GM19452 (cell line): ENCODE results near the gene MIPOL1.
"Not testable (repeated sequence)": the region's sequence is repeated elsewhere in the genome, so short reads cannot be mapped to it uniquely, and the experiment has no call there.

ENCODE experiments used
- ATAC-seq: cut with Tn5 transposase; IDR thresholded peaks from one replicate; pipeline ENCODE4 v1.9.1; 2021; ENCODE audit not compliant: unreplicated experiment

MIPOL1 gene

DNA sequence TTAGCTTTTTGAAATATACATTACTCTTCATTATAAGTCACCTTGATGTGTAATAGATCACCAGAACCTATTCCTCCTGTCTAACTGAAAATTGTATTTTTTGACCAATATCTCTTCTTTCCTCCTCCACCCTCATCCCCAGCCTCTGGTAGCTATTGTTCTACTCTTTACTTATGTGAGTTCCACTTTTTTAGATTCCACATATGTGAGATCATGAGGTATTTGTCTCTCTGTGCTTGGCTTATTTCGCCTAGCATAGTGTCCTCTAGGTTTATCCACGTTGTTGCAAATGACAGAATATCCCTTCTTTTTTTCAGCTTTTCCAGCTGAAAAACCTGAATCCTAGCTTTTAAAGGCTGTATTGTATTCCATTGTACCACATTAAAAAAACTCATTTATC, 82.1 kb downstream of the MIPOL1 start:
- ATAC-seq, result no peak

DNA sequence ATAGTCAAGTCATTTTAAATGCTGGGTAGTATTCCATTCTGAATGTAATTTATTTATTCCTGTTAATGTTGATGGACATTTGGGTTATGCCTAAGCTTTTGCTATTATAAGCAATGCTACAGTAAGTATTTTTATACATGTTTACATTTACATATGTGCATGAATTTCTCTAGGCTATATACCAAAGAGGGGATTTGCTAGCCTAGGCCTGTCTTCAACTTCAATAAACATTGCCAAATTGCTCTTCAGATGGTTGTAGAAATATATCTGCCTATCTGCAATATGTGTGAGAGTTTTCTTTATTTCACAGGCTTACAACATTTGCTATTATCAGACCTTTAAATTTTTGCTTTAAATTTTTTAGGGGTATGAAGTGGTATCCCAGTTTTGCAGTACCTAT, 87.0 kb downstream of the MIPOL1 start:
- no peak for ATAC-seq

DNA sequence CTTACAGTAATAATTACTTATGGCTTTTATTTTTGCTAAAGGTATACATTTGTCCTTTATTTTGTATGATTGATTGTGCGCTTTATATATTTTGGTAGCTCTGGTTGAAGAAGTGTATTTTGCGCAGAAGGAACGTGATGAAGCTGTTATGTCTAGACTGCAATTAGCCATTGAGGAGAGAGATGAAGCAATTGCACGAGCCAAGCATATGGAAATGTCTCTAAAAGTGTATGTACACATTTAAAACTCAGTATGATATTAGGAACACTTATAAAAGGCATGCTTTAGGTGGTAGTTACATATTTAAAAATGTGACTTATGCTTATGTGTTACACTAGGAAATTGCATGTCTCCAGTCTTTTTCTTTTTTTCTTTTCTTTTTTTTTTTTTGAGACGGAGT, 87.5 kb downstream of the MIPOL1 start:
- no peak for ATAC-seq

DNA sequence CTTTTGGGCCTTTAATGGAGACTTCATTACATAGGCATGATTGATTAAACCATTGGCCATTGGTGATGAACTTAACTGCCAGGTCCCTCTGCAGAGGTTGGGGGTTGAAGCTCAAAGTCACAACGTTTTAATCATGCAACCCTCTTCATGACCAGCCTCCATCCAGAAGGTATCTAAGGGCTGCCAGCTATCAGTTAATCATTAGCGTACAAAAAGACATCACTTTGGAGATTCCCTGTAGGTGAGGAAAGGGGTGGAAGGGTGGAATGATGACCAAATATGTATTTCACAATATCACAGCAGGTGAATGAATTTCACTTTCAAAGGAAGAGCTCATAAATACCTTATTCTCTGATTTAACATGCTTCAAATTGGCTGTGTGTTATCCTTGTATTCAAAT, 92.0 kb downstream of the MIPOL1 start:
- ATAC-seq, result no peak

DNA sequence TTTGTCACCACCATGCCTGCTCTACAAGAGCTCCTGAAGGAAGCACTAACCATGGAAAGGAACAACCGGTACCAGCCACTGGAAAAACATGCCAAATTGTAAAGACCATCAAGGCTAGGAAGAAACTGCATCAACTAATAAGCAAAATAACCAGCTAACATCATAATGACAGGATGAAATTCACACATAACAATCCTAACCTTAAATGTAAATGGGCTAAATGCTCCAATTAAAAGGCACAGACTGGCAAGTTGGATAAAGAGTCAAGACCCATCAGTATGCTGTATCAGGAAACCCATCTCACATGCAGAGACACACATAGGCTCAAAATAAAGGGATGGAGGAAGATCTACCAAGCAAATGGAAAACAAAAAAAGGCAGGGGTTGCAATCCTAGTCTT, 97.5 kb downstream of the MIPOL1 start:
- not testable (repeated sequence) for ATAC-seq

DNA sequence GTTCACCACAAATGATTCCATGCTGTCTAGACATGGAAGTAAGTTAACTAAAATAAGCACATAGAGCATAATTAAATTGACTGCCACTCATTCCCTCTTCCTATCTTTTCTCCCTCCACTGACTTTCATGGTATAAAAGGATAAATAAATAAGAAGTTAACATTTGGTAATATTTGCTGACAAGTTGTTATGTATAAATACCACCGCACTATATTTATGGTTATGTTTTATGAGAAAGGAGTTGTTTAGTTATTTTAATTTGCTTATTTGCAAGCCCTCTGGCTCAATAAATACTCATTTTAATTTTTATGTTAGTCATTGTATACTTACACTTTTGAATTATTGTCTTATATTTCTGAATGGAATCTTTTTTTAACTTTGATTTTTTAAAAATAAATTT, 113.5 kb downstream of the MIPOL1 start:
- no peak for ATAC-seq

DNA sequence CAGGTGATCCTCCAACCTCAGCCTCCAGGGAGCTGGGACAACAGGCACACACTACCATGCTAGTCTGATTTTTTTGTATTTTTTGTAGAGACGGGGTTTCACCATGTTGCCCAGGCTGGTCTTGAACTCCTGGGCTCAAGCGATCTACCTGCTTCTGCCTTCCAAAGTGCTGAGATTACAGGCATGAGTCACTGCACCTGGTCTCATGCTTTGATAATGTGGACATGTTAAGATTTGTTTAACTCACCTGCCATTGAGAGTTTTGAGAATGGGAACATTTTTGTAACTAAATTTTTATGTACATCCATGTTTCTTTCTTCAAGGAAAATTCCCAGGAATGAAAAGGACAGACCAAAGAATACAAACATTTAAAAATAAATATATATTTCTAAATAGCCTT, 121.2 kb downstream of the MIPOL1 start:
- ATAC-seq, result no peak

DNA sequence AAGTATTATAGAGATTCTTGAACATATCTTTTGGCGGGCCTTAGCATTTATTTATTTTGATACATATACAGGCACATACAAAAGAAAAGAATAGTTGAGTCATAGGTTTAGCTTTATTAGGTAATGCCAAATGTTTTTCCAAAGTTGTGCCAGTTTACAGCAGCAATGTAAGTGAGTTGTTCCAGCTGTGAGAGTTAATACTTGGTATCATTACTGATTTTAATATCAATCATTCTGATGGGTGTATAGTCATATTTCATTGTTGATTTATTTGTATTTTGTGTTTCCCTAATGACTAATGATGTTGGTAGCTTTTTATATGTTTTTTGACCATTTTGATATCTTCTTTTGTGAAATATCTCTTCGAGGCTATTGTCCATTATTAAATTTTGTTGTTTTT, 122.4 kb downstream of the MIPOL1 start:
- no peak for ATAC-seq

DNA sequence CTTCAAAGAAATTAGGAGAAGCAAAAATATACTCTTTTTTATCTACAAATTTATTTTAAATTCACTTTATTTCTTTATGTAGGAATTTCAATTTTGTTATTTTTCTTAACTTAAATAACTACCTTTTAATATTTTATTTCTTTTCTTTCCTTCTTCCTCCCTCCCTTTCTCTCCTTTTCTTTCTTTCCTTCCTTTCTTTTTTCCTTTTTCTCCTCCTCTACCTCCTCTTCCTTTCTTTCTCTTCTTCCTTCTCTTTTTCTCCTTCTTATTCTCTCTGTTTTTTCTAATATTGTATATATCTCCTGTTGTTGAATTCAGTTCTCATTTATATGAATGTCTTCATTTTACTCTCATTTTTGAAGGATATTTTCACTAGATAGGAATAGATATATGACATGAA, 127.6 kb downstream of the MIPOL1 start:
- ATAC-seq, result no peak

DNA sequence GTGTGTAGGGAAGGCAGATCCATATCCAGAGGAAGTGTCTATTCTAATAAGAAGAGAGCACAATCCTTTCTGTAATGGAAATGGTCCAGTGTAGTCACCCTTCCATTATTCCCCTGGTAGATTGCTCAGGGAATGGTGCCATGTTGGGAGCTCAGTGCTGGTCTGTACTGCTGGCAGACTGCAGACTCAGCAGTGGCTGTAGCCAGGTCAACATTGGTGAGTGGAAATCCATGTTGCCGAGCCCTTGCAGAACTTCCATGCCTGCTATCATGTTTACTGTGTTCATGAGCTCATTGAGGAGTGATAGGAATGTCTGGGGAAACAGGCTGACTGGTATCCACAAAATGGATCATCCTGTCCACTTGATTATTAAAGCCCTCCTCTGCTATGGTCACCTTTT, 128.7 kb downstream of the MIPOL1 start:
- ATAC-seq, result no peak

DNA sequence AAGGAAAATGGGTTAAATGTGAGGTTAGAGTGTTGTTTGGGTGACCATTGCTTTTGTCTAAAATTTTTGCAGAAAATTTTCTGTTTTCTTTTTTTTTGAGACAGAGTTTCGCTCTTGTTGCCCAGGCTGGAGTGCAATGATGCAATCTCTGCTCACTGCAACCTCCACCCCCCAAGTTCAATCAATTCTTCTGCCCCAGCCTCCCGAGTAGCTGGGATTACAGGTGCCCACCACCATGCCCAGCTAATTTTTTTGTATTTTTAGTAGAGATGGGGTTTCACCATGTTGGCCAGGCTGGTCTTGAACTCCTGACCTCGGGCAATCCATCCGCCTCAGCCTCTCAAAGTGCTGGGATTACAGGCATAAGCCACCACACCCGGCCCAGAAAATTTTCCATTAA, 130.2 kb downstream of the MIPOL1 start:
- not testable (repeated sequence) for ATAC-seq

DNA sequence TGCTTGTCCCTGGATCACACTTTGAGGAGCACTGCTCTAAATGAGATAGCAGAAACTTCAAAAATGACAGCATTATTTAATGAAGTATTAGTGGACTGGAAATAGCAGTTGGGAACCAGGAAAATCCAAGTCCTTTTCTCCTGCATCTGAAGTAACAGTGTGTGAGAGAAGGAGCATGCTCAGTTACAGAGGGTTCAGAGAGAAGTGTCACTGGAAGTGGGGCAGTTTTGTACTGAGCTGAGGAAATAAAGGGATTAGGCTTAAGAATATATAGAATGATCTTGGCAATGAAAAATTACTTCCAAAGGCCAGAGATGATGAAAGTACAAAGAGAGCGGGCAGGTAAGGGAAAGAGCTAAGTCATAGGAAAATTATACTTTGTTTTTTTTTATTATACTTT, 130.9 kb downstream of the MIPOL1 start:
- no peak for ATAC-seq

DNA sequence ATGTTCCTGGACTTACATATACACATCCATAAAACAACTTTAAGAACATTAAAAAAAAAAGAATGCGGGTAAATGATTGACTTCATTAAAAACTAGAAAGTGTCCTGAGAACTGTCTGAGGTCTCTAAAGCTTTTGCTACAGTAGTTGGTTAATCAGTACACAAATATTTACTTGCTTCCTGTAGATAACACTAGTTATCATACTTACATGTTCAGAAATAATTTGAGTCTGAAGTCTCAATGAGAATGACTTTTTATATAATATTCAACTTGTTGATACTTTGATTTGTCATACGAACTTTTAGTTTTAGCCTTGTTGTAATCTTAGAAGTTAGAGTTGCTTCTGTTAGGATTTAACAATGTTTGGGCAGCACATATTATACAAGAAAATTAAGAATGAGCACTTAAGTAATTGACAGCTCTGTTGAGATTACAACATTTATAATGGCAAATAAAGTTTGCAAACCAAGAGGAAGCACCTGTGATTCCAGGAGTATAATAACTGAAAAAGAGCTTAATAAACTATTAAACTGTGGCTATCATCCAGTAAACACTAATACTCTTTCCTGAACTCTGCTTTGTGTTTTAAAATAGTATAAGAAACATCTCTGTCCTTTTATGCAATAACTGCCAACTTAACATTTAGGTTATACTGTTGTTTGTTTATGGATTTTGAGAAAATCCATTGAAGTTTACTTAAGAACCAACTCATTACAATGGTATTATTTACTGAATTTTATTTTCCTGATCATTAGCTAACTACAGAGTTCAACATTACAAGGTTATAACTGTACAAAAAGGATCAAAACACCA, 131.7 kb downstream of the MIPOL1 start:
- no peak for ATAC-seq

DNA sequence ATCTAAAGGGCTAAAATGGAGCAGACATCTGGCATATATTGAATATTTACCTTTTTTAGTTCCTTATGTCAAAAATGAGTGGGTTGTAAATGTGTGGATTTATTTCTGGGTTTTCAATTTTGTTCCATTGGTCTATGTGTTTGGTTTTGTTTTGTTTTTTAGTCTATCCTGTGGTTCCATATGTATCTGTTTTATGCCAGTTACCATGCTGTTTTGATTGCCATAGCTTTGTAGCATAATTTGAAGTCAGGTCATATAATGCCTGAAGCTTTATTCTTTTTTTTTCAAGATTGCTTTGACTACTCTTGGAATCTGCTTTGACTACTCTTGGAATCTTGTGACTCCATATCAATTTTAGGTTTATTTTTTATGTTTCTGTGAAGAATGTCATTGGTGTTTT, 133.2 kb downstream of the MIPOL1 start:
- ATAC-seq, result no peak

DNA sequence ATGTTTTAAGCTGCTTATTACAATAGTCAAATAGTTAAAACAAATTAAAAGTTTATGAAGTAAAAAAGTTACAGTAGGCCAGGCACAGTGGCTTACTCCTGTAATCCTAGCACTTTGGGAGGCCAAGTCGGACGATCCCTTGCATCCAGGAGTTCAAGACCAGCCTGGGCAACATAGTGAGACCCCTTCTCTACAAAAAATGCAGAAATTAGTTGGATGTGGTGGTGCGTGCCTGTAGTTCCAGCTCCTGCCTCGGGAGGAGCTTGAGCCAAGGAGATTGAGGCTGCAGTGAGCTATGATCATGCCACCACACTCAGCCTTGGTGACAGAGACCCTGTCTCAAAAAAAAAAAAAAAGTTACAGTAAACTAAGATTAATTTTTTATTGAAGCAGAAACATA, 142.6 kb downstream of the MIPOL1 start:
- no peak for ATAC-seq

DNA sequence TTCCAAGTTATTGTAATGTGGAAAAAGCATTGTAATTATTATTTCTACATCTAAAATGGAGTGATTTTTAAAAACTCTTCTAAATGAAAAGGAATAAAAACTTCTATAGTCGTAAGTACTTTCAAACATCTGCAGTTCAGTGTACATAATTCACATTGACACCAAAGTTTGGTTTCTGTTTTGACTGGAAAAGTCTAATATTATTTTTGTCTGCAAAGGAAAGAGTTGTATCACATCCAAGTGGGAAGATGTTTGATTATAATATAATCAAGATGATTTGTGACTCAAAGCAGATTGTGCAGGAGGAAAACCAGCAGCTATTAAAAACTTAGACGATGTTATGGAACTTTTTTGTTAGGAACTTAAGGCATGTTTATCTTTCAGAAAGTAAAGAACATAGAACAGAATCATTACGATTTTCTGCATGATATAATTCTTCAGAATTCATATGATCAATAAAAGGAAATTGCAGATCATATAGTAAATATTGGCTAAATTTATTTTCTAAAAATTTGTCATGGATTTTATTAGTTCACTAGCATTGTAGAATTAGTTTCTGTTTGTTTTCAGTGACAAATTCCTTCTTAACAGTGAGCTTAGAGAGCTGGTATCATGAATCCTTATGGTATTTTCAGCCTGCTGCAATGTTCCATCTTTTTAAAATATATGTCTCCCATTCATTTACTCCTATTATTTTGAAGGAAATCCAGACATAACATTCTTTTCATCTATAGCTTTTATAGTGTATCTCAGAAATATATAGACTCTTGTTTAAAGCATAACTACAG, 145.8 kb downstream of the MIPOL1 start:
- no peak for ATAC-seq

DNA sequence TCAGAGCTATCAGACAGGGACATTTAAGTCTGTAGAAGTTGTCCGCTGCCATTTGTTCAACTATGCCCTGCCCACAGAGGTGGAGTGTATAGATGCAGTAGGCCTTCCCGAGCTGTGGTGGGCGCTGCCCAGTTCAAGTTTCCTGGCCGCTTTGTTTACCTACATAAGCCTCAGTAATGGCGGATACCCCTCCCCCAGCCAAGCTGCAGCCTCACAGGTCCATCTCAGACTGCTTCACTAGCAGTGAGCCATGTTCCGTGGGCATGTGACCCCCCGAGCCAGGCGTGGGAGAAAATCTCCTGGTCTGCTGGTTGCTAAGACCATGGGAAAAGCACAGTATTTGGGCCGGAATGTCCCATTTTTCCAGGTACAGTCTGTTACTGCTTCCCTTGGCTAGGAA, 165.9 kb downstream of the MIPOL1 start:
- ATAC-seq, result no peak

DNA sequence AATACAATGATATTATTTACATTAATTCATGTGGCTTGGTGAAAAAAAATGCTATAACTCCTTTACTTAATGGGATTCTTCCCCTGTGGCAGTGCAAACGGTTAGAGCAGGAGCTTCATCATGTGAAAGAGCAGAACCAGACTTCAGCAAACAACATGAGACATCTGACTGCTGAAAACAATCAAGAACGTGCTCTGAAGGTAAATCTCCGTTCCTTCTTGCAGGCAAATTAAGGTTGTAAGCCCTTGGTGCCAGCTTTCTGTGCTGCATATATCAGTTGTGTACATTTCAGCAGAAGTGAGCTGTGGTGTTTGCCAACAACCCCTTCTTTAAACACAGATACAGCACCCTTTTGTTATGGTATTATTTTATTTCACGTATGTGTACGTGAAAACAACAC, 171.7 kb downstream of the MIPOL1 start:
- ATAC-seq, result no peak

DNA sequence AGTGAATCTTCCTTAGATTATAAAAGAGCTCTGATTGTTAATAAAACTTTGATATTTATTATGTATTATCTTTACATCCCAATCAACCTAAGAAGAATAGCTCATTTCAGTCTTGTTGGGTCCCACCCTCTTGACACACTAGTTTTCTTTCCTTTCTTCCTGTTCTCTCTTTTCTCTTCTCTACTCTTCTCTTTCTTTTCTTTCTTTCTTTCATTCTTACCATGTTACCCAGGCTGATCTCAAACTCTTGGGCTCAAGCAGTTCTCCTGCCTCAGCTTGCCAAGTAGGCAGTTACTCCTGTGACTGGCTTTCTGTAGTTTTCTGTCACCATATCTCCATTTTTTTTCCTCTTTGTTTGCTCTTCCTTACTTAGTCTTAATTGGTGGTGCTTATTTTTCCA, 177.8 kb downstream of the MIPOL1 start:
- no peak for ATAC-seq

DNA sequence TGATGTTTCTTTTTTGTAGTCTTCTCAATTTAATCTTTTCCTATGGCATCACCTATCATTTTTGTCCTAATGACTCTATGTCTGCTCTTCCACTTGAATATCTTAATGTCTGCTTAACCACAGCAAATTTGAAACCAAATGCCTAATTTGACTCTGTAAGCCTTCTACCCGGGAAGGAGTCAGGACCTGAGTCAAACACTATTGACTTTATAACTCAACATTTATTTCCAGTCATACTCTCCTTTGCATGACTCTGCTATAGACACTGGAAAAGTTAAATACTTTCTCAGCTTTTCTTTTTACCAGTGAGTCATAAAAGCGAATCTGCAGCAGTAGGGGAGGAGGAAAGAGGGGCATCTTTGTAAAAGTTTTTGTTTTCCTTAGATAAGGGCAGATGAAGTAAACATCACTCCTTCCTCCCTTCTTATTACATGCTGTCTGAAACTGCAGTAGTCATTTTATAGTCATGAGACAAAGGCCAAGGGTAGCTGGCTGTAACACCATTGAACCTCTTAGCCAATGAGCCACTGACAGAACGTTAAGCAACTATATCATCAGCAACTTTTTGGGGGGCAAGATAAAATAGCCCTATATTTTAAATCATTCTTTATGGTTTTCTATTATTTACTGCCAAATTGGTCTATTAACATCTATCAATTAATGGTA, 179.3 kb downstream of the MIPOL1 start:
- ATAC-seq, result no peak

DNA sequence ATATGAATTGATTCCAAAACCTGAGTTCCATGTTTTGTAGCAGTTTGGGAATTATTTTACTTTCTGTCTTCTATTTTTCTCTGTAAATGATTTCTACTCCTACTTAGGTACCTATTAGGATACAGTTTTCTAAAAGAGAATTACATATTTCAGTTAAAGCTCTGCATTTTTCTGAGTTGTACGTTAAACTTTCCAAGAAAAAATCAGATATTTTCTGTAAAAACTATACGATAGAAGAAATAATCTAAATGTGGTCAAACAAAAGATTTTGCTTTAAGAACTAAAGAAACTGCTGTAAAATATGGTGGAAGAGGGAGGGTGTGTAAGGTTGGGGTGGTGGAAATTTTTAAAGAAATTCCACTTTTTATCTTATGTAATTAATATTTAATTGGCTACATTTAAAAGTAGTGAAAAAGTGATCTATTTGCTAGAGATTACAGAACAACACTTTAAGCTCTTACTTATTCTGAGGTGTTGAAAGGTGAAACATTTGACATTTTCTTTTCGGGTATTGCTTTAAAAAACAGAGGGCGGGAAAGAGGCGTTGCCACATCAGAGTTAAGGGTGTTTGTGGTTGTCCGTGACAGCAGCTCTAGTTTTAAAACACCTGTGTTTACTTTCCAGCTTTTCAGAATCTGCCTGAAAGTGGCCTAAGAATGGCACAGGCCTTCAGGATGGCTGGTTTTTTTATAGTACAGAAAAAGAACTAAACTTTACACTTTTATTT, 187.3 kb downstream of the MIPOL1 start:
- no peak for ATAC-seq
